ENCODE data around the gene ELF2.

ELF2 gene

DNA sequence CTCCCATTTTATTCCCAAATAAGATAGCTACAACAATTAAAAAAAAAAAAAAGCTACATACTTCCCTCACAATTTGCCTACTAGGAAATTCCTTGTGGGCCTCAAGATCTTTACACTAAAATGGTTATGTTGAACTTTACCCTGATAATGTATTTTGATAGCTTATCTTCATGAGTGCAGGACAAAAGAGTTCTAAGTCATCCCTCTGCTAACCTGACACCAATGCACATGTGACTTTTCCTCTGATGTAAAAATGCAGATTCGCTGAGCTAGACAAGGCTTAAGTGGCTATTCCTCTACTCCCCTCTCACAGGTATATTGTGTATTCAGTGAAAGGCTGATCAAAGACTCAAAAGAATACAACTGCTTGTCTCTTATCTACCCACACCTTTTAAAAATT, 22.5 kb downstream of the ELF2 start:
- TF ChIP-seq, protein P1, sequence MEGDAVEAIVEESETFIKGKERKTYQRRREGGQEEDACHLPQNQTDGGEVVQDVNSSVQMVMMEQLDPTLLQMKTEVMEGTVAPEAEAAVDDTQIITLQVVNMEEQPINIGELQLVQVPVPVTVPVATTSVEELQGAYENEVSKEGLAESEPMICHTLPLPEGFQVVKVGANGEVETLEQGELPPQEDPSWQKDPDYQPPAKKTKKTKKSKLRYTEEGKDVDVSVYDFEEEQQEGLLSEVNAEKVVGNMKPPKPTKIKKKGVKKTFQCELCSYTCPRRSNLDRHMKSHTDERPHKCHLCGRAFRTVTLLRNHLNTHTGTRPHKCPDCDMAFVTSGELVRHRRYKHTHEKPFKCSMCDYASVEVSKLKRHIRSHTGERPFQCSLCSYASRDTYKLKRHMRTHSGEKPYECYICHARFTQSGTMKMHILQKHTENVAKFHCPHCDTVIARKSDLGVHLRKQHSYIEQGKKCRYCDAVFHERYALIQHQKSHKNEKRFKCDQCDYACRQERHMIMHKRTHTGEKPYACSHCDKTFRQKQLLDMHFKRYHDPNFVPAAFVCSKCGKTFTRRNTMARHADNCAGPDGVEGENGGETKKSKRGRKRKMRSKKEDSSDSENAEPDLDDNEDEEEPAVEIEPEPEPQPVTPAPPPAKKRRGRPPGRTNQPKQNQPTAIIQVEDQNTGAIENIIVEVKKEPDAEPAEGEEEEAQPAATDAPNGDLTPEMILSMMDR (IDR thresholded peaks at IDR 0.05; ENCODE audit: low read depth, low read length, missing control alignments): no peak
- H3K4me3 ChIP-seq (ENCODE audit: low read depth, low read length): no peak overlapping the region
- no peak for DNase-seq (ENCODE audit: low read depth)
- in situ Hi-C loops (cut with HindIII; ENCODE audit: low sequenced_read_pairs): no loop called here

GRCh38 chr4:139154134-139154421, 22.9 kb downstream of the ELF2 start:
- DNase-seq (ENCODE audit: low read depth): no peak
- no peak overlapping the region for H3K4me3 ChIP-seq (ENCODE audit: low read depth, low read length)
- TF ChIP-seq, protein P1 (IDR thresholded peaks at IDR 0.05; ENCODE audit: low read depth, low read length, missing control alignments): no peak
- in situ Hi-C loops (cut with HindIII; ENCODE audit: low sequenced_read_pairs): no loop called here

GRCh38 chr4:139153411-139154133, 23.4 kb downstream of the ELF2 start:
- H3K4me3 ChIP-seq (ENCODE audit: low read depth, low read length): no peak overlapping the region
- TF ChIP-seq, protein P1 (IDR thresholded peaks at IDR 0.05; ENCODE audit: low read depth, low read length, missing control alignments): no peak
- in situ Hi-C loops (cut with HindIII; ENCODE audit: low sequenced_read_pairs): no loop called here
- DNase-seq (ENCODE audit: low read depth): no peak

GRCh38 chr4:139152249-139152648, 24.8 kb downstream of the ELF2 start:
- DNase-seq (ENCODE audit: low read depth): no peak
- in situ Hi-C loops (cut with HindIII; ENCODE audit: low sequenced_read_pairs): no loop called here
- H3K4me3 ChIP-seq (ENCODE audit: low read depth, low read length): no peak overlapping the region
- TF ChIP-seq, protein P1 (IDR thresholded peaks at IDR 0.05; ENCODE audit: low read depth, low read length, missing control alignments): no peak

DNA sequence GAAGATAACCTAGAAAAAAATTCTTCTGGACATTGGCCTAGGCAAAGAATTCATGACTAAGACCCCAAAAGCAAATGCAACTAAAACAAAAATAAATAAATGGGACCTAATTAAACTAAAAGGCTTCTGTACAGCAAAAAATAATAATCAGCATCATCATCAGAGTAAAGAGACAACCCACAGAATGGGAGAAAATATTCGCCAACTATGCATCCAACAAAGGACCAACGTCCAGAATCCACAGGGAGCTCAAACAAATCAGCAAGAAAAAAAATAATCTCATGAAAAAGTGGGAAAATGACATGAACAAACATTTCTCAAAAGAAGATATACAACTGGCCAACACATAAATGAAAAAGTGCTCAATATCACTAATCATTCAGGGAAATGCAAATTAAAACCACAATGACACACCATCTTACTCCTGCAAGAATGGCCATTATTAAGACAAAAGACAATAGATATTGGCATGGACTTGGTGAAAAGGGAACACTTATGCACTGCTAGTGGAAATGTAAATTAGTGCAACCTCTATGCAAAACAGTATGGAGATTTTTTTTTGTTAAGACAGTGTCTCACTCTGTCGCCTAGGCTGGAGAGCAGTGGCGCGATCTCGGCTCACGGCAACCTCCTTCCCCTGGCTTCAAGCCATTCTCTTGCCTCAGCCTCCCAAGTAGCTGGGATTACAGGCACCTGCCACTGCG, 29.9 kb downstream of the ELF2 start:
- in situ Hi-C loops (cut with HindIII; ENCODE audit: low sequenced_read_pairs): no loop called here
- no peak for DNase-seq (ENCODE audit: low read depth)
- no peak overlapping the region for H3K4me3 ChIP-seq (ENCODE audit: low read depth, low read length)
- TF ChIP-seq, protein P1 (IDR thresholded peaks at IDR 0.05; ENCODE audit: low read depth, low read length, missing control alignments): no peak

DNA sequence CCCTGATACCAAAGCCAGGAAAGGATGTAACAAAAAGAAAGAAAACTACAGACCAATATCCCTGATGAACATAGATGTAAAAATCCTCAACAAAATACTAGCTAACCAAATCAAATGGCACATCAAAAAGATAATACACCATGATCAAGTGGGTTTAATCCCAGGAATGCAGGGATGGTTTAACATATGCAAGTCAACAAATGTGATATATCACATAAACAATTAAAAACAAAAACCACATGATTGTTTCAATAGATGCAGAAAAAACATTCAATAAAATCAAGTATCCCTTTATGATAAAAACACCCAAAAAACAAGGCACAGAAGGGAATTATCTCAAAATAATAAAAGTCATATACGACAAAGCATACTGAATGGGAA, 31.5 kb downstream of the ELF2 start:
- H3K4me3 ChIP-seq (ENCODE audit: low read depth, low read length): no peak overlapping the region
- DNase-seq (ENCODE audit: low read depth): no peak
- TF ChIP-seq, protein P1 (IDR thresholded peaks at IDR 0.05; ENCODE audit: low read depth, low read length, missing control alignments): no peak
- in situ Hi-C loops (cut with HindIII; ENCODE audit: low sequenced_read_pairs): no loop called here
